ENCODE data around the gene PRRC2C.

The PRRC2C gene

GRCh38 chr1:171641076-171641864 lies 155.9 kb downstream of the PRRC2C start:
- DNase-seq: no peak

- DNase-seq: no peak
Observed at GRCh38 chr1:171642197-171642596, 156.9 kb downstream of the PRRC2C start.

All from femur (tissue), 1 donor.